HG02884 (cell line): Measurements from ENCODE around the gene CDK11B.

ENCODE experiments used
- ATAC-seq: cut with Tn5 transposase; IDR thresholded peaks from one replicate; pipeline ENCODE4 v1.9.1; 2021; ENCODE audit warnings: mild to moderate bottlenecking, moderate library complexity; ENCODE audit not compliant: unreplicated experiment

Gene CDK11B

DNA sequence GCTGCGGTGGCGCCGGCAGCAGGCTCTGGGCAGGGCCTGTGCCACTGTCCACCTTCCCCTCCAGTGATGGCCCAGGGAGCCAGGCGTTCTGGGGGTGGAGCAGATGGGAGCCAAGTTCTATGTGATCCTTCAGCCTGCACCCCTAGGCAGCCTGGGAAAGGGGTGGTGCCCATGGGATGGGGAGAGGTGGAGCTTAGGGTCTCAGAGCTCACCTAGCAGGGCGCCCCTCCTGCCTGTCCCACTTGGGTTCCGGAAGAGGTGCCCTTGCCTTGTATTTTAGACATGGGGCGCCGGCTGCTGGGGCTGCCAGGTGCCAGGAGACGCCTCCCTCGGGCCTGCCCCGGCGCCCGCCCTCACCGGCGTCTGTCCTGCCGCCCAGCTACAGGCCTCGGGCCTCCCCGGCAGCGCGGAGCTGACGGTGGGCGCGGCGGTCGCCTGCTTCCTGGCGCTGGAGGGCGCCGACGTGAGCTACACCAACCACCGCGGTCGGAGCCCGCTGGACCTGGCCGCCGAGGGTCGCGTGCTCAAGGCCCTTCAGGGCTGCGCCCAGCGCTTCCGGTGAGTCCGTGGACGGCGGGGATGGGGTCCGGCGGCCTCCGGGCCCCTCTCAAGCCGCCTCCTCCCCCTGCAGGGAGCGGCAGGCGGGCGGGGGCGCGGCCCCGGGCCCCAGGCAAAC lies 29.9 kb downstream of the CDK11B start:
- ATAC-seq: no peak

DNA sequence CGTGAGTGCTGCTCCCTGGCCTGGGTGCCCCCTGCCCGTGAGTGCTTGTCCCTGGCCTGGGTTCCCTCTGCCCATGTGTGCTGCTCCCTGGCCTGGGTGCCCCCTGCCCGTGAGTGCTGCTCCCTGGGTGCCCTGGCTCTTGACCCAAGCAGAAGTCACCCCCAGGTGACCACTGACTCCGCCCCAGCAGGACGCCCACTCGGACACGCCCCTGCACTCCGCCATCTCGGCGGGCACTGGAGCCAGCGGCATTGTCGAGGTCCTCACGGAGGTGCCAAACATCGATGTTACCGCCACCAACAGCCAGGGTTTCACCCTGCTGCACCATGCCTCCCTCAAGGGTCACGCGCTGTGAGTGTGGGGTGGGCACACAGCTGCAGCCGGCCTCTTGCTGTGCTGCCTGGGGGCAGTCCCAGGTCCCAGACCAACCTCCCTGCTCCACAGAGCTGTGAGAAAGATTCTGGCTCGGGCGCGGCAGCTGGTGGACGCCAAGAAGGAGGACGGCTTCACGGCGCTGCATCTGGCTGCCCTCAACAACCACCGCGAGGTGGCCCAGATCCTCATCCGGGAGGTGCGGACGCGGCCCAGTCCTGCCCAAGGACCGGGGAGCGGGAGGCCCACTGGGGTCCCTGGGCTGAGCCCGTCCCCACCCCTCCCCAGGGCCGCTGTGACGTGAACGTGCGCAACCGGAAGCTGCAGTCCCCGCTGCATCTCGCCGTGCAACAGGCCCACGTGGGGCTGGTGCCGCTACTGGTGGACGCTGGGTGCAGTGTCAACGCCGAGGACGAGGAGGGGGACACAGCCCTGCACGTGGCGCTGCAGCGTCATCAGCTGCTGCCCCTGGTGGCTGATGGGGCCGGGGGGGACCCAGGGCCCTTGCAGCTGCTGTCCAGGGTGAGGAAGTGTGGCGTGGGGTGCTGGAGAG lies 30.7 kb downstream of the CDK11B start:
- no peak for ATAC-seq

DNA sequence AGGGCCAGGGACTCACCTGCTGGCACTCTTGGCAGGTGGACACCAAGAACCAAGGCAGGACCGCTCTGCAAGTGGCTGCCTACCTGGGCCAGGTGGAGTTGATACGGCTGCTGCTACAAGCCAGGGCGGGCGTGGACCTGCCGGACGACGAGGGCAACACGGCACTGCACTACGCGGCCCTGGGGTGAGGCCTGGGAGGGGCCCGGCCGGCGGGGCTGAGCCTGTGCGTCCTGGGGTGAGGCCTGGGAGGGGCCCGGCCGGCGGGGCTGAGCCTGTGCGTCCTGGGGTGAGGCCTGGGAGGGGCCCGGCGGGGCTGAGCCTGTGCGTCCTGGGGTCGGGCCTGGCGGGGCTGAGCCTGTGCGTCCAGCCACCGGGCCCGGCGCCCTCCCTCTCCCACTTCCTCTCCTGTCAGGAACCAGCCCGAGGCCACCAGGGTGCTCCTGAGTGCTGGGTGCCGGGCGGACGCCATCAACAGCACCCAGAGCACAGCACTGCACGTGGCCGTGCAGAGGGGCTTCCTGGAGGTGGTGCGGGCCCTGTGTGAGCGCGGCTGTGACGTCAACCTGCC lies 31.5 kb downstream of the CDK11B start:
- ATAC-seq: no peak

- ATAC-seq: no peak
Observed at GRCh38 chr1:1626207-1627141, 32.3 kb downstream of the CDK11B start.

DNA sequence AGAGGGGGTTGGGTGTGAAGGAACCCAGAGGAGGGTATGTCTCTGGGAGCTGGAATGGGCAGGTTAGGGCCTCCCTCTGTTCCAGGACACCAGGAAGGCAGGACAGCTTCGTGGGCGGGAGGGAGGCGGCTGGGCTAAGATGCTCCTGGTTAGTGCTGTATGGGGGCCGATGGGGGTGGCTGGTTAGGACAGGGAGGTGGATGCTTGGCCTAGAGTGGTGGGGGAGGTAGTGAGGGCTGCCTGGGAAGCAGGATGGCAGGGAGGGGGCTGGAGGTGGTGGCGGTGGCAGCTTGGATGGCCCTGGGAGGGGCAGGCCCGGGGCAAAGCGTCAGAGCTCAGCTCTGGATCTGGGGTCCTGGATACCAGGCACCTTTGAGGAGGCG lies 33.0 kb downstream of the CDK11B start:
- ATAC-seq: no peak

- no peak for ATAC-seq
Observed at GRCh38 chr1:1625404-1625775, 33.4 kb downstream of the CDK11B start.

DNA sequence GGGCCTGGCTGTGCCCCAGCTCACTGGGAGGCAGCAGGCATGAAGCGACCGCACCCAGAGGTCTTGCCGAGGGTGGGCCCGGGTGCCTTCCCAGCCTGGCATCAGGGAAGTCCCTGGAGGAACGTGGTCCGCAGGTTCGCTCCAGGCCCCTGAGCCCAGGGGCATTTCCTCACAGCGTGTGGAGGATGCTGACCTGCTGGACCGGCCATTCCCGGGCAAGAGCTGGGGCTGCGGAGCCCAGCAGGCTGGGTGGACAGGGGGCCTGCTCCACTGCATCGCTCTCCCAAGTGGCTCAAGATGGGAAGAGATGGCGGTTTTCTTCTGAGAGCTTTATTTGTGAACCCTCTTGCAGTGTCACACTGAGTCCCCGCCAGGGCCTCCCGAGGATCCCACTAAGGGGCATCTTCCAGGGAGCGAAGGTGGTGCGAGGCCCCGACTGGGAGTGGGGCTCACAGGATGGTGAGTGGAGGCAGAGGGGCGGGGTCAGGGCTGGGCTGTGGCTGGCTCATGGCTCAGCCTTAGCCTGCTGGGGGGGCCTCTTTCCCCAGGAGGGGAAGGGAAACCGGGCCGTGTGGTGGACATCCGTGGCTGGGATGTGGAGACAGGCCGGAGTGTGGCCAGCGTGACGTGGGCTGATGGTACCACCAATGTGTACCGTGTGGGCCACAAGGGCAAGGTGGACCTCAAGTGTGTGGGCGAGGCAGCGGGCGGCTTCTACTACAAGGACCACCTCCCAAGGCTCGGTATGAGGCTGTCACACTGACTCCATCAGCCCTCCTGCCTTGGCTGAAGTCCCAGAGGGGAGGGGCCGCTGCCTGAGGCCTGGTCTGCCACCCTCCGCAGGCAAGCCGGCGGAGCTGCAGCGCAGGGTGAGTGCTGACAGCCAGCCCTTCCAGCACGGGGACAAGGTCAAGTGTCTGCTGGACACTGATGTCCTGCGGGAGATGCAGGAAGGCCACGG lies 34.1 kb downstream of the CDK11B start:
- no peak for ATAC-seq

DNA sequence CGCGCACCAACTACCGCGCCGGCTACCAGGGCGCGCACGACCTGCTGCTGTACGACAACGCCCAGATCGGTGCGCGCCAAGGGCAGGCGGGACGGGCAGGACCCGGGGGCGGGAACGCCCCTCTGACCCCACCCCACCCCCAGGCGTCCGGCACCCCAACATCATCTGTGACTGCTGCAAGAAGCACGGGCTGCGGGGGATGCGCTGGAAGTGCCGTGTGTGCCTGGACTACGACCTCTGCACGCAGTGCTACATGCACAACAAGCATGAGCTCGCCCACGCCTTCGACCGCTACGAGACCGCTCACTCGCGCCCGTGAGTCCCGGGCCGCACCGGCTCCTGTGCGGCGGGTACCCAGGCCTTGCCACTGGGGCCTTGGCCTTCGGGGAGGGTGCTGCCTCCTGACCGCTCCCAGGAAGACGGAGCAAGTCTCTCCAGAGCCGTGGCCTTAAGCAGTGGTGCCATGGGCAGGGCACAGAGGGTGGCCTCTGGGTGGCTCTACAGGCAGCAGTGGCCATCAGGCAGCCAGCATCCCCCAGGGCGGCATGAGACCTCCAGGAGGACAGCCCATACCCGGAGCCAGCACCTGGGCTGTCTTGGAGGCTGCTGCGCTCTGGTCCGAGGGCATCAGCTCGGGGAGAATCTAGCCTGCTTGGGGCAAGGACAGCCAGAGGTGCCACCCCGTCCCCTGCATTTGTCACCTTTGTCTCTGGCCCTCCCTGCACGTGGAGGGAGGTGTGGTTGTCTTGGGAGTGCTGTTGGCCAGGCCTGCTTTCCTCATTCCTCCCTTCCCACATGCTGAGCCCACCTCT lies 35.0 kb downstream of the CDK11B start:
- no peak for ATAC-seq

DNA sequence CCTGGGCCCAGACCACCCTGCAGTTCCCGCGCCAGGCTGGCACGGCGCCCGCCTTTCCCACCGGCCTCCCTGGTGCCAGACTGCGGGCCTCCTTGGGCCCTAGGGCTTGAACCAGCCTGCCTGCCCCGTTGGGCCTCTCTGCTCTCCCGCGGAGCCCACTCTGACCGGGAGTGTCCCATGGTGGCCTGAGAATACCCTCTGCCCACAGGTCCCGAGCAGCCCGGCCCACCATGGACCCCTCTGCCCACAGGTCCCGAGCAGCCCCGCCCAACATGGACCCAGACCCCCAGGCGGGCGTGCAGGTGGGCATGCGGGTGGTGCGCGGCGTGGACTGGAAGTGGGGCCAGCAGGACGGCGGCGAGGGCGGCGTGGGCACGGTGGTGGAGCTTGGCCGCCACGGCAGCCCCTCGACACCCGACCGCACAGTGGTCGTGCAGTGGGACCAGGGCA lies 35.6 kb downstream of the CDK11B start:
- no peak for ATAC-seq

DNA sequence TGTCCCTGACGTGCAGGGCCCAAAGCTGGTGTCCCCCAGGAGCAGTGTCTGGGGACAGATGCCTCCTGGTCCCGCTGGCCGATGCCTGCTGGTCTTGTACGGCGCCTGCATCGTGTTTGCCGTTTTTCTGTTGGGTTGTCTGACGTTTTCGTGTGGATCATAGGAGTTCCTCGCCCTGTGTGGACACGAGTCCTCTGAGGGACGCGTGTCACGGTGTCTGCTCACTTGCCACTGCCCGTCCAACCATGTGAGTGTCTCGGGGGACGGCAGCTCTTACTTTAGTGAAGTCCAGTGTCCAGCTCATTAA lies 36.1 kb downstream of the CDK11B start:
- ATAC-seq: no peak

- ATAC-seq: no peak
Observed at GRCh38 chr1:1622010-1622787, 36.6 kb downstream of the CDK11B start.

DNA sequence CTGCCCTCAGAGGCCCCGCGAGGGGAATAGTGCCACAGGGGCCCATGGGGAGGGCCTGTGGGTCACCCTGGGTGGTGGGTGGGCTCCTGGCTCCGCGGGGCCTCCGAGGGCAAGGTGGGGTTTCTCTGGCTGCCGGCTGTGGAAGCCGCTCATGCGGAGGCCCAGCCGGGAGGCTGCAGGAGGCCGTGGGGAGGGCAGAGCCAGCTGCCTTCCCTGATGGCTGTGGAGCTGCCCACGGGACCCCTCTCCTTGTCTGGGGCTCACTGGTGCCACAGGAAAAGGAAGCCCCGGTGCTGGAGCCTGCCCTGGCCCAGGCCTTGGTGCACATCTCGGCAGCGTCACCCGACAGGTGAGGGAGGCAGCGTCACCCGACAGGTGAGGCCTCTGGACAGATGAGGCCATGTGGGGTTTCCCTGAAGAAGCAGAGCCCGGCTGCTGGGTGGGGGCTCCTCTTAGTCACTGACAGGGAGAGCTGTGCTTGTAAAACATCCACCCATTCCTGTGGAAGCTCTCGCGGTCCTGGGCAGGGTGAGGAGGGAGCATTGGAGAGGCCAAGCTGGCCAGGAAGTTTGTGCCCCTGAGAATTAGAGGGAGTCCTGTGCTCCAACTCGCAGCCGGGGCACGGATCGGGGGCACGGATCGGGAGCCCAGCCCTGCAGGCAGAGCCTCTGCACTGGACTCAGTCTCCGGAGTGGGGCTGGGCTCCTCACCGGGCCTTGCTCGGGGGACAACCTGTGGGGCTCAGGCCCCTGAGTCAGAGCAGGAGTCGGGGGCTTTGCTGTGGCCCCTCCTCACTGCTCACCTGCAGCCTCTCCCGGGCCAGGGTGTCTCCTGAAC lies 37.4 kb downstream of the CDK11B start:
- ATAC-seq: no peak

DNA sequence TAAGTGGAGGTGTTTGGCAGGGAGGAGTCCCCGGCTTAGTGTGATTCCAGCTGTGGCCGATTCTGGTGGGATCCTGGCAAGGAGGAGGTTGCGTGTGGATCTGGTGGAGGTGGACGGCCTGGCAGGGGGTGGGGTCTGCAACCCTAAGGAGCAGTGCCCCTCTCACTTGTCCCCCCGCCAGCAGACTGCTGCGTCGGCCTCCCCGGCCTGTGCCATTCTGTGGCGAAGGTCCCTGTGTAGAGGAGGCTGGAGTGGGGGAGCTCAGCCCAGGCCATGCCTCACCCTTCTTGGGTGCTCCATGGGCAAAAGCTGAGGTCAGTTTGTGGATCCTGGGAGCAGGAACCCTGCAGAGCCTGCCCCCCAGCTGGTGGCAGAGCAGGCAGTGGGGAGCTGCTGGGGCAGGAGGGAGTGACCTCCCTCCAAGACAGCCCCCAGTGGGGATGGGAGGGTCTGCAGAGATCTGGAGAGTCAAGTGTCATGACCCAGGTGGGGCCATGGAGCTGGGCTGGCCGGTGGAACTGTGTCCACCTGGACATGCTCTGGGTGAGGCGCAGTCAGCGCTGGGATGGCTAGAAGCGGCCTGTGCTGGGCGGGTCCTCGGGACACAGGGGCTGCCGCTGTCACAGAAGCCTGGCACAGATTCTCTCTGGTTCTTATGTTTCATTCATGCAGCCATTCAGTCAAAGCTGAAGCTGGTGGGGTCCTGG lies 38.2 kb downstream of the CDK11B start:
- no peak for ATAC-seq

GRCh38 chr1:1619917-1620361 lies 38.9 kb downstream of the CDK11B start:
- no peak for ATAC-seq

- ATAC-seq: no peak
Observed at GRCh38 chr1:1618396-1619068, 40.3 kb downstream of the CDK11B start.

- no peak for ATAC-seq
Observed at GRCh38 chr1:1617925-1618324, 40.9 kb downstream of the CDK11B start.
